Tibial nerve (tissue), 4 donors: Measurements from ENCODE around the gene SELENOS. TPM values are rescaled to one million over a fixed set of nuclear protein-coding genes. Genes with fewer than 3 reads are reported as not detected.

Experiments
- DNase-seq, 2 donors: peaks; one replicate each; pipeline ENCODE4 v3.0.0-alpha.2; 2019; ENCODE audit warnings: low spot score in 2 of 2
- H3K27ac ChIP-seq, 4 donors: fragments of 200-600 bp; sonication (generic) in 3 of 4; one replicate each; pipeline ENCODE4 v1.5.1; 2017 to 2019; ENCODE audit warnings: mild to moderate bottlenecking in 1 of 4
- H3K27me3 ChIP-seq, 2 donors: fragments of 200-600 bp; sonication (generic) in 1 of 2; one replicate each; pipeline versions ENCODE4 v1.5.1 to v1.6.0; 2017 to 2019
- H3K36me3 ChIP-seq, 3 donors: fragments of 200-600 bp; sonication (generic); one replicate each; pipeline ENCODE4 v1.5.1; 2018 to 2019
- H3K4me1 ChIP-seq, 4 donors: fragments of 200-600 bp; sonication (generic) in 3 of 4; one replicate each; pipeline ENCODE4 v1.5.1; 2017 to 2019
- H3K4me3 ChIP-seq, 4 donors: fragments of 200-600 bp; sonication (generic) in 3 of 4; one replicate each; pipeline ENCODE4 v1.5.1; 2017 to 2019; ENCODE audit warnings: mild to moderate bottlenecking in 1 of 4, moderate library complexity in 1 of 4
- H3K9me3 ChIP-seq, 4 donors: fragments of 200-600 bp; sonication (generic) in 3 of 4; one replicate each; pipeline ENCODE4 v1.5.1; 2017 to 2019
- EP300 ChIP-seq, 2 donors: sonication (generic); formaldehyde crosslinking; IDR thresholded peaks; one replicate each; pipeline ENCODE4 v1.6.1; 2017; ENCODE audit warnings: antibody characterized with exemption in 2 of 2, mild to moderate bottlenecking in 1 of 2
- POLR2A ChIP-seq, 2 donors: fragments of 450-650 bp; IDR thresholded peaks; one replicate each; pipeline ENCODE4 v1.6.1; 2017; ENCODE audit warnings: antibody characterized with exemption in 2 of 2, mild to moderate bottlenecking in 2 of 2, moderate library complexity in 2 of 2
- WGBS, 2 donors: methylation state at CpG; one replicate each; pipeline ENCODE4 v1.1.5; 2018; 5-methylcytosine and 5-hydroxymethylcytosine counted together
- total RNA-seq, 4 donors: library from RNA; depleted of rRNA; stranded (reverse); fragments of >200 nt; gene quantifications; one replicate each; pipeline ENCODE4 v1.1.0, GENCODE V29; 2016
- TF ChIP-seq, protein P1 (sequence below), 5 experiments: fragments of 200-600 bp in 3 of 5; fragments of 450-650 bp in 2 of 5; sonication (generic) in 3 of 5; IDR thresholded peaks; one replicate each; pipeline ENCODE4 v1.5.1; 2016 to 2019; ENCODE audit warnings: antibody characterized with exemption in 5 of 5, mild to moderate bottlenecking in 3 of 5, moderate library complexity in 2 of 5

Gene SELENOS
- total RNA-seq, 4 donors from 2014 or later, result 64.8 to 104 (median 88.0) TPM

DNA sequence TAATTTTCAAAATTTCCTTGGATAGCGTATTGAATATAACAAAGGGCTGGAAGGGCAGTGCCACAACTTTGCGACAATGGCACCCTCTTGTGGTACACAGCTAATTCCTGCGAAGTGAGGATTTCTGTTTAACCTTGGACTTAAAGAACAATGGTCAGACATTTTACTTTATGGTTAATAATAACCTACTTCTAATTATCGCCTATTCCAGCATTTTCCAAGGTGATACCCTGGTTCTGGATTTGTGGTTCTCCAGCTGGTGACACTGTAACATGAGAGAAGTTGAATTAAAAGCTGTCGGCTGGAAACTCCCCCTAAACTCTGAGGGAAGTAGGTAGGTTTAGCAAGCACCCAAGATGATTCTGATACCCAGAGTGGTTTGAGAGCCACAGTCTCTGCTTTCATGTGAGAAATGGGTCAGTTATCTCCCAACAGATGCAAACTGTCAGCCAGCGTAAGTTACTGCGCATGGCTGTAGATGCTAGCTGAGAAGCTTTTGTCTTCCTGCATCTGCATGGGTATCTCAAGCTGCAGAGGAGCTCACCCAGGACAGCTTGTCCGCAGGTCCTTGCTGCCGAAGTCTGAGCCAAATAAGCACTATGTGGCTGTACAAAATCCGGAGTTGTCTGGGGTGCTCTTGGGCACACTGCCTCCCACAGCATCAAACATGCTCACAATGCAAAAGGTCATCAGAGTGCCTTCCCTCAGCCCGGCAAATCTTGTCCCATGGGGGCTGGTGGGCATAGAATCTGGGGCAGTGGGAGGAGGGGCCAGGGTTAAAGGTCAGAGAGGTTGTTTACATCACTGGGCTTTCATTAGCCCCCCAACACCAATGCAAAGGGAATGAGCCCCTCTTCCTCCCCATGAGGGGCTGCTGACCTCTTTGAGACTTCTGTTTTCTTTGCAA lies 18.8 kb downstream of the SELENOS start:
- no peaks in the 10 kb centered on the region for H3K27me3 ChIP-seq
- peak in 1 of 2 donors; percentile 71 for DNase-seq
- H3K27ac ChIP-seq, result no peak overlapping the region
- no peaks in the 10 kb centered on the region for H3K36me3 ChIP-seq
- 17 to 22% methylated on average over 10 to 11 of the region's 11 CpGs for WGBS, 2 donors
- TF ChIP-seq, protein P1, sequence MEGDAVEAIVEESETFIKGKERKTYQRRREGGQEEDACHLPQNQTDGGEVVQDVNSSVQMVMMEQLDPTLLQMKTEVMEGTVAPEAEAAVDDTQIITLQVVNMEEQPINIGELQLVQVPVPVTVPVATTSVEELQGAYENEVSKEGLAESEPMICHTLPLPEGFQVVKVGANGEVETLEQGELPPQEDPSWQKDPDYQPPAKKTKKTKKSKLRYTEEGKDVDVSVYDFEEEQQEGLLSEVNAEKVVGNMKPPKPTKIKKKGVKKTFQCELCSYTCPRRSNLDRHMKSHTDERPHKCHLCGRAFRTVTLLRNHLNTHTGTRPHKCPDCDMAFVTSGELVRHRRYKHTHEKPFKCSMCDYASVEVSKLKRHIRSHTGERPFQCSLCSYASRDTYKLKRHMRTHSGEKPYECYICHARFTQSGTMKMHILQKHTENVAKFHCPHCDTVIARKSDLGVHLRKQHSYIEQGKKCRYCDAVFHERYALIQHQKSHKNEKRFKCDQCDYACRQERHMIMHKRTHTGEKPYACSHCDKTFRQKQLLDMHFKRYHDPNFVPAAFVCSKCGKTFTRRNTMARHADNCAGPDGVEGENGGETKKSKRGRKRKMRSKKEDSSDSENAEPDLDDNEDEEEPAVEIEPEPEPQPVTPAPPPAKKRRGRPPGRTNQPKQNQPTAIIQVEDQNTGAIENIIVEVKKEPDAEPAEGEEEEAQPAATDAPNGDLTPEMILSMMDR (IDR thresholded peaks at IDR 0.05), result peak; percentile 80 to 92 (median 82)
- TF ChIP-seq POLR2A (IDR thresholded peaks at IDR 0.05) (no peak), EP300 (IDR thresholded peaks at IDR 0.05) (peak in 1 of 2 donors; percentile 26)
- H3K9me3 ChIP-seq, result no peaks in the 10 kb centered on the region
- no peak overlapping the region for H3K4me3 ChIP-seq
- H3K4me1 ChIP-seq, result peaks cover 0 to 4% (median 0%) of the 10 kb centered on the region in 4 donors

DNA sequence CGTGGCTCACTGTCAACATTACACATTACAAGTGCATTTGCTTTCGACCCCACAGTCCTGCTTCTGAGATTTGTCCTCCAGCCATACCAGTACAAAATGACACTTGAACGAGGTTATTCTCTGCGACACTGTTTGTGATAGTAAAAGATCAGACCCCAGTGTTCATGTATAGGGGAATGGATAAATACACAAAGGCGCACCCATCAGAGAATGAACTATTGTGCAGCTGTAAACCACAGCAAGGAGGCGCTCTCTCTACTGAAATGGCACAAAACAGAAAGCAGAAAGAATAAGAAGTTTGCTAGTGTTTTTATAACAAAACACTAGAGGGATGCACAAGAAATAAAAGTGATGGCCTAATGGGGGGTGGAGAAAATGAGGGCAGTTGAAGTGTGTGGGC lies 20.5 kb downstream of the SELENOS start:
- H3K27me3 ChIP-seq, result no peaks in the 10 kb centered on the region
- no peaks in the 10 kb centered on the region for H3K9me3 ChIP-seq
- H3K4me1 ChIP-seq, result peaks cover 0 to 14% (median 0%) of the 10 kb centered on the region in 4 donors
- 72 to 73% methylated on average over 6 of the region's 6 CpGs for WGBS, 2 donors
- H3K27ac ChIP-seq, result no peak overlapping the region
- no peak overlapping the region for H3K4me3 ChIP-seq
- TF ChIP-seq EP300 (IDR thresholded peaks at IDR 0.05), result no peak
- TF ChIP-seq, protein P1 (IDR thresholded peaks at IDR 0.05), result peak in 1 of 5 experiments; percentile 22
- DNase-seq, result no peak
- no peaks in the 10 kb centered on the region for H3K36me3 ChIP-seq

DNA sequence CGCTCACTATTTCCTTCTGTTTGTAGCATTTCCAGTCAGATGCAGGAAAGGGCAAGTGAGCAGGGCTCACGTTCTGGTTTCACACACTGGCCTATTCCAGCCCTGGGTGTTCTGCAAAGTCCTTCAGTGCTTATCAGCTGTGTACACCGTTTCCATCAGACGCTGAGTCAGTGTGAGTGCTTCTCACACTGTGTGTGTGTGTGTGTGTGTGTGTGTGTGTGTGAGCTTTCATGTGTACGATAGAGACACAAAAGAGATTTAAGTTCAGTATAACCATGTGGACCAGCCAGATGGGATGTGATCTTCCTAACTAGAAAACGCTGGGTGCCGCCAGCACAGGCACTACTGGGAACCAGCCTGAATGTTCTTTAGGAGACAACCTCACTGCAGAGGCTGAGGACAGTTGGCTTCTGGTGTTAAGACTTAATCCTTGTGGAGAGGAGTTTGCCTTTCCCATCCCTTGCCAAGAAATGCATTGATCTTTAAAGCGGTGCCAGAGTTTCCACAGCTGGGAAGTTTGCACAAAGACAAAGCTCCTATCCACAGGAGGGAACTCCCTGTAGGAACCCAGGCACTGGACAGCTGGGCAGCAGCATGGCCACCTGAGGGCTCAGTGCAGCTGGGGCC lies 21.6 kb downstream of the SELENOS start:
- H3K27ac ChIP-seq, result peak overlapping the region in 1 of 4 donors; percentile 30
- H3K4me3 ChIP-seq, result no peak overlapping the region
- TF ChIP-seq, protein P1 (IDR thresholded peaks at IDR 0.05), result no peak
- TF ChIP-seq EP300 (IDR thresholded peaks at IDR 0.05) (peak in 1 of 2 donors; percentile 25), POLR2A (IDR thresholded peaks at IDR 0.05) (no peak)
- no peaks in the 10 kb centered on the region for H3K27me3 ChIP-seq
- no peaks in the 10 kb centered on the region for H3K9me3 ChIP-seq
- no peaks in the 10 kb centered on the region for H3K36me3 ChIP-seq
- WGBS, 2 donors, result 40 to 44% methylated on average over 8 of the region's 8 CpGs
- no peak for DNase-seq
- peaks cover 0 to 15% (median 0%) of the 10 kb centered on the region in 4 donors for H3K4me1 ChIP-seq

DNA sequence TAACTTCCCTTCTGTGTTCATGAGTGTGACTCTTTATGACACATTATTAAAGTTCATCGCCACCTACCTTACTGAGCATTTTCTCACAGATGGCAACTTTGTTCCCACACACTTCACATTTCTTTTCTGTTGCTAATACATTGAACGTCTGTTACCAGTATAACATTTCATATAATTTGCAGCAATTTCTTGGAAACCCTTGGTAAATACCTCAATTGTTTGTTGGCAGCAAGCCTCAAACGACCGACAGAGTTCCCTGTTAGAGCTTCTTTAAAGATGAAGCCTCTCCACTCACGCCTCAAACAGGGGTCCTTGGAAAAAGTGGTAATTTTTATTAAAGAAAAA lies 22.3 kb downstream of the SELENOS start:
- no peaks in the 10 kb centered on the region for H3K27me3 ChIP-seq
- 53% methylated on average over 5 of the region's 5 CpGs for WGBS, 2 donors
- no peaks in the 10 kb centered on the region for H3K36me3 ChIP-seq
- H3K27ac ChIP-seq, result peak overlapping the region in 1 of 4 donors; percentile 30
- H3K9me3 ChIP-seq, result no peaks in the 10 kb centered on the region
- TF ChIP-seq POLR2A (IDR thresholded peaks at IDR 0.05) (no peak), EP300 (IDR thresholded peaks at IDR 0.05) (no peak)
- TF ChIP-seq, protein P1 (IDR thresholded peaks at IDR 0.05), result no peak
- no peak overlapping the region for H3K4me3 ChIP-seq
- H3K4me1 ChIP-seq, result peaks cover 0 to 22% (median 5%) of the 10 kb centered on the region in 4 donors
- DNase-seq, result no peak
